Kidney epithelial cell (primary cell): ENCODE results near the gene DIO1. TPM values are rescaled to one million over a fixed set of nuclear protein-coding genes. Genes with fewer than 3 reads are reported as not detected.

ENCODE experiments used
- DNase-seq: peaks from one replicate; pipeline ENCODE4 v3.0.0-alpha.2; 2010; ENCODE audit warnings: low read depth
- H3K27me3 ChIP-seq: 2 replicates; pipeline ENCODE4 v1.6.0; 2011; ENCODE audit warnings: low read length; ENCODE audit not compliant: control insufficient read depth, insufficient read depth
- H3K36me3 ChIP-seq: 2 replicates; pipeline ENCODE4 v1.5.1; 2011; ENCODE audit warnings: low read length; ENCODE audit not compliant: control insufficient read depth, insufficient read depth
- H3K4me3 ChIP-seq: 2 replicates; pipeline ENCODE4 v1.5.1; 2011; ENCODE audit warnings: low read depth, mild to moderate bottlenecking, control low read depth, low read length
- CTCF ChIP-seq: IDR thresholded peaks from 2 replicates; pipeline ENCODE4 v1.5.1; 2011; ENCODE audit warnings: mild to moderate bottlenecking, moderate library complexity, low read length, control low read depth, inconsistent platforms; ENCODE audit not compliant: insufficient read depth, poor library complexity, severe bottlenecking
- total RNA-seq: library from RNA; depleted of rRNA; stranded (reverse); fragments of >200 nt; gene quantifications from 2 replicates; pipeline ENCODE4 v1.2.3, GENCODE V29; 2015

The DIO1 gene
- total RNA-seq, 1 donor from 2014 or later: not detected

GRCh38 chr1:53949023-53949990 is 55.3 kb downstream of the DIO1 start:
- H3K4me3 ChIP-seq: no peak overlapping the region
- H3K27me3 ChIP-seq: no peaks in the 10 kb centered on the region
- TF ChIP-seq CTCF: peak; percentile 73
- H3K36me3 ChIP-seq: no peaks in the 10 kb centered on the region
- DNase-seq: no peak

GRCh38 chr1:53951697-53952096 is 57.7 kb downstream of the DIO1 start:
- no peaks in the 10 kb centered on the region for H3K36me3 ChIP-seq
- H3K27me3 ChIP-seq: no peaks in the 10 kb centered on the region
- TF ChIP-seq CTCF: no peak
- H3K4me3 ChIP-seq: no peak overlapping the region
- DNase-seq: no peak

- DNase-seq: no peak
- TF ChIP-seq CTCF: no peak
- Histone ChIP-seq H3K4me3 (no peak overlapping the region), H3K36me3 (no peaks in the 10 kb centered on the region), H3K27me3 (no peaks in the 10 kb centered on the region)
These were observed 60.1 kb downstream of the DIO1 start for GRCh38 chr1:53954128-53954527.

- Histone ChIP-seq H3K27me3 (no peaks in the 10 kb centered on the region), H3K4me3 (no peak overlapping the region), H3K36me3 (peaks cover 1% of the 10 kb centered on the region)
- TF ChIP-seq CTCF: no peak
- DNase-seq: no peak
These were observed 62.6 kb downstream of the DIO1 start for GRCh38 chr1:53956308-53957168.

- TF ChIP-seq CTCF: no peak
- Histone ChIP-seq H3K36me3 (peaks cover 1% of the 10 kb centered on the region), H3K27me3 (no peaks in the 10 kb centered on the region), H3K4me3 (no peak overlapping the region)
- DNase-seq: peak; percentile 55
These were observed 63.3 kb downstream of the DIO1 start for GRCh38 chr1:53957194-53957818.
